BJ (cell line): ENCODE data around the gene DDX55. TPM values are rescaled to one million over a fixed set of nuclear protein-coding genes. Genes with fewer than 3 reads are reported as not detected.
"Not testable (repeated sequence)": the region's sequence is repeated elsewhere in the genome, so short reads cannot be mapped to it uniquely, and the experiment has no call there.

Experiments
- CTCF ChIA-PET: fragments of 350-600 bp; formaldehyde crosslinking; extraction: SDS; loops from one replicate; lab custom pipeline; 2021; ENCODE audit warnings: antibody characterized with exemption, inconsistent platforms; lab: Yijun Ruan, JAX
- POLR2A ChIA-PET: fragments of 300-600 bp; sonication (Branson Sonifier 250); formaldehyde crosslinking; extraction: SDS; loops from one replicate; lab custom pipeline; 2021; ENCODE audit warnings: antibody characterized with exemption; lab: Charles Lee
- DNase-seq: peaks from one replicate; pipeline ENCODE4 v3.0.0-alpha.2; 2011; ENCODE audit warnings: low read depth
- H3K27me3 ChIP-seq: 2 replicates; pipeline ENCODE4 v1.6.0; 2011; ENCODE audit warnings: low read length; ENCODE audit not compliant: control insufficient read depth, insufficient read depth
- H3K36me3 ChIP-seq: 2 replicates; pipeline ENCODE4 v1.5.1; 2011; ENCODE audit warnings: low read length; ENCODE audit not compliant: control insufficient read depth, insufficient read depth
- H3K4me3 ChIP-seq: 2 replicates; pipeline ENCODE4 v1.5.1; 2011; ENCODE audit warnings: low read depth, mild to moderate bottlenecking, control low read depth, low read length
- polyA plus RNA-seq: library from polyadenylated mRNA; depleted of rRNA; stranded (reverse); fragments of >200 nt; gene quantifications from 2 replicates; pipeline ENCODE4 v1.2.3, GENCODE V29; 2011
- TF ChIP-seq, protein P1 (sequence below): IDR thresholded peaks from 2 replicates; pipeline ENCODE4 v1.5.1; 2011; ENCODE audit warnings: low read depth, mild to moderate bottlenecking, control low read depth, inconsistent platforms, low read length, moderate library complexity; ENCODE audit not compliant: insufficient read depth

DDX55 gene
- polyA plus RNA-seq, 1 experiment: 13.8 TPM

DNA sequence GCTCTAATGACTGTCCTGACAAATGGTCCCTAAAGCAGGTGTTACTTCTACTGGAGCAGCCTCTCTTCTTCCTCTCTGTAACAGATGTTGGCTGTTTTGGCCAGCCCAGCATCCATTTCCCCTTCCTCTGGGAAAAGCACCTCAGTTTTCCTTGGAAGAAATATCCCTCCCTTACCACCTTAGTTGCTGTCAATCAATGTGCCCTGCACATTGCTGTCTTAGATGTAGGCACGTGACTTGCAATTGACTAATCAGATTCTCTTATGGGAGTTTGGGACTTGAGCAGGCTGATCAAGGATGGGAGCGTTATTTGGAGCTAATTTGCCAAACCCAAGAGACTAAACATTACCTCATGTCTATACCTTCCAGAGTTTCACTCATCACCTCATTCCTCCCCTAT, 29.5 kb upstream of the DDX55 start:
- POLR2A ChIA-PET: no interaction called here
- CTCF ChIA-PET: interaction anchor here (2.9 kb wide), 1 partner anchor 10 kb away, joined by 12 read pairs; no protein-coding TSS in a partner anchor
- TF ChIP-seq, protein P1, sequence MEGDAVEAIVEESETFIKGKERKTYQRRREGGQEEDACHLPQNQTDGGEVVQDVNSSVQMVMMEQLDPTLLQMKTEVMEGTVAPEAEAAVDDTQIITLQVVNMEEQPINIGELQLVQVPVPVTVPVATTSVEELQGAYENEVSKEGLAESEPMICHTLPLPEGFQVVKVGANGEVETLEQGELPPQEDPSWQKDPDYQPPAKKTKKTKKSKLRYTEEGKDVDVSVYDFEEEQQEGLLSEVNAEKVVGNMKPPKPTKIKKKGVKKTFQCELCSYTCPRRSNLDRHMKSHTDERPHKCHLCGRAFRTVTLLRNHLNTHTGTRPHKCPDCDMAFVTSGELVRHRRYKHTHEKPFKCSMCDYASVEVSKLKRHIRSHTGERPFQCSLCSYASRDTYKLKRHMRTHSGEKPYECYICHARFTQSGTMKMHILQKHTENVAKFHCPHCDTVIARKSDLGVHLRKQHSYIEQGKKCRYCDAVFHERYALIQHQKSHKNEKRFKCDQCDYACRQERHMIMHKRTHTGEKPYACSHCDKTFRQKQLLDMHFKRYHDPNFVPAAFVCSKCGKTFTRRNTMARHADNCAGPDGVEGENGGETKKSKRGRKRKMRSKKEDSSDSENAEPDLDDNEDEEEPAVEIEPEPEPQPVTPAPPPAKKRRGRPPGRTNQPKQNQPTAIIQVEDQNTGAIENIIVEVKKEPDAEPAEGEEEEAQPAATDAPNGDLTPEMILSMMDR: no peak

GRCh38 chr12:123573870-123574269, 28.0 kb upstream of the DDX55 start:
- H3K36me3 ChIP-seq: peaks cover 2% of the 10 kb centered on the region
- no peak for DNase-seq
- TF ChIP-seq, protein P1: no peak
- ChIA-PET CTCF (no interaction called here), POLR2A (no interaction called here)
- no peaks in the 10 kb centered on the region for H3K27me3 ChIP-seq
- no peak overlapping the region for H3K4me3 ChIP-seq

More for the DNA sequence above, 29.5 kb upstream of the DDX55 start:
- H3K36me3 ChIP-seq: peaks cover 2% of the 10 kb centered on the region
- no peaks in the 10 kb centered on the region for H3K27me3 ChIP-seq
- no peak overlapping the region for H3K4me3 ChIP-seq
- DNase-seq: no peak

GRCh38 chr12:123576611-123577010, 25.3 kb upstream of the DDX55 start:
- Histone ChIP-seq H3K27me3 (no peaks in the 10 kb centered on the region), H3K4me3 (no peak overlapping the region), H3K36me3 (peaks cover 2% of the 10 kb centered on the region)
- TF ChIP-seq, protein P1: no peak
- CTCF ChIA-PET: no interaction called here
- POLR2A ChIA-PET: no interaction called here
- no peak for DNase-seq

- no peak for DNase-seq
- TF ChIP-seq, protein P1: no peak
- H3K4me3 ChIP-seq: no peak overlapping the region
- H3K36me3 ChIP-seq: peaks cover 2% of the 10 kb centered on the region
- H3K27me3 ChIP-seq: no peaks in the 10 kb centered on the region
- ChIA-PET POLR2A (no interaction called here), CTCF (no interaction called here)
Observed at GRCh38 chr12:123578243-123578642, 23.7 kb upstream of the DDX55 start.

- H3K36me3 ChIP-seq, DNase-seq, H3K27me3 ChIP-seq, H3K4me3 ChIP-seq, POLR2A ChIA-PET: not testable (repeated sequence)
- CTCF ChIA-PET: interaction anchor here (0.6 kb wide), 1 partner anchor 15 kb away, joined by 4 read pairs; no protein-coding TSS in a partner anchor
Observed at GRCh38 chr12:123578829-123579228, 23.1 kb upstream of the DDX55 start.

DNA sequence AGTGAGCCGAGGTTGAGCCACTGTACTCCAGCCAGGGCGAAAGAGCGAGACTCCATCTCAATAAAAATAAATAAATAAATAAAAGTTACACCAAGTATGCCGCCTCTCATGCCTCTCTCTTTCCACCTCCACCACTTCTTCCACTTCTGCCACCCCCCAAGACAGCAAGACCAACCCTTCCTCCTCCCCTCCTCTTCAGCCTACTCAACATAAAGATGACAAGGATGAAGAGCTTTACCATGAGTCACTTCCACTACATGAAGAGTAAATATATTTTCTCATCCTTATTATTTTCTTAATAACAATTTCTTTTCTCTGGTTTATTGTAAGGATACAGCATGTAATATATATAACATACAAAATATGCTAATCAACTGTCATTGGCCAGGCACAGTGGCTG, 21.1 kb upstream of the DDX55 start:
- TF ChIP-seq, protein P1: no peak
- H3K4me3 ChIP-seq: no peak overlapping the region
- ChIA-PET CTCF (no interaction called here), POLR2A (no interaction called here)
- no peak for DNase-seq
- peaks cover 2% of the 10 kb centered on the region for H3K36me3 ChIP-seq
- no peaks in the 10 kb centered on the region for H3K27me3 ChIP-seq
